Airway epithelial cell (primary cell): ENCODE data around the gene BCL2L12. TPM values are rescaled to one million over a fixed set of nuclear protein-coding genes. Genes with fewer than 3 reads are reported as not detected.

Experiments used
- total RNA-seq: library from RNA; depleted of rRNA; stranded (reverse); fragments of >200 nt; gene quantifications from 2 replicates; pipeline ENCODE4 v1.2.3, GENCODE V29; 2015

BCL2L12 gene
- 24.6 and 27.9 TPM in 2 replicates for total RNA-seq

GRCh38 chr19:49665351-49666119, at the start of gene BCL2L12, which contains the start of gene IRF3:
BCL2L12 (plus strand) TSS chr19:49665933; CDS start chr19:49666693, 760 bp downstream.
IRF3 (minus strand) TSS chr19:49665857; CDS start chr19:49664838, 1,019 bp downstream.

GRCh38 chr19:49640113-49640898, 25.4 kb upstream of the BCL2L12 start, which contains the start of gene RRAS:
RRAS (minus strand) TSS chr19:49640143; CDS start chr19:49640098, 45 bp downstream.

GRCh38 chr19:49641688-49642491, 23.8 kb upstream of the BCL2L12 start, which contains the start of gene SCAF1:
SCAF1 (plus strand) TSS chr19:49642209; CDS start chr19:49645027, 2,818 bp downstream.

GRCh38 chr19:49677231-49677900, 11.6 kb downstream of the BCL2L12 start, which contains the start of gene PRMT1:
PRMT1 (plus strand) TSS chr19:49677271; CDS start chr19:49677281, 10 bp downstream.

GRCh38 chr19:49689133-49690078, 23.7 kb downstream of the BCL2L12 start, which contains the start of gene ADM5:
ADM5 (plus strand) TSS chr19:49689594; CDS start chr19:49689838, 244 bp downstream.

GRCh38 chr19:49690656-49691242, 25.0 kb downstream of the BCL2L12 start, which contains the start of gene CPT1C:
CPT1C (plus strand) TSS chr19:49691116; CDS start chr19:49692253, 1,137 bp downstream.

Other genes starting within 250 kb of the BCL2L12 start
- not detected in 2 replicates for gene PTH2, start 242.5 kb upstream of the BCL2L12 start, total RNA-seq
- not detected in 2 replicates for gene GFY, start 240.5 kb upstream of the BCL2L12 start, total RNA-seq
- 0.14 TPM in 1 of 2 replicates, not detected in the other for gene SLC17A7, start 224.4 kb upstream of the BCL2L12 start, total RNA-seq
- gene PIH1D1, start 214.1 kb upstream of the BCL2L12 start, total RNA-seq = 96.7 and 106 TPM in 2 replicates
- gene ALDH16A1, start 212.7 kb upstream of the BCL2L12 start, total RNA-seq = 37.9 and 44.0 TPM in 2 replicates
- gene FLT3LG, start 191.7 kb upstream of the BCL2L12 start, total RNA-seq = 0.46 and 0.49 TPM in 2 replicates
- 3,198 and 3,252 TPM in 2 replicates for gene RPL13A, start 178.3 kb upstream of the BCL2L12 start, total RNA-seq
- gene RPS11, start 169.5 kb upstream of the BCL2L12 start, total RNA-seq = 4,387 and 4,926 TPM in 2 replicates
- 23.0 and 27.2 TPM in 2 replicates for gene FCGRT, start 153.3 kb upstream of the BCL2L12 start, total RNA-seq
- gene RCN3, start 137.9 kb upstream of the BCL2L12 start, total RNA-seq = 2.3 and 4.7 TPM in 2 replicates
- 57.1 and 61.2 TPM in 2 replicates for gene NOSIP, start 85.4 kb upstream of the BCL2L12 start, total RNA-seq
- gene PRRG2, start 84.6 kb upstream of the BCL2L12 start, total RNA-seq = 7.6 and 10.0 TPM in 2 replicates
- 7.2 and 10.9 TPM in 2 replicates for gene PRR12, start 74.8 kb upstream of the BCL2L12 start, total RNA-seq
- 33.0 and 49.2 TPM in 2 replicates for gene RRAS, start 25.8 kb upstream of the BCL2L12 start, total RNA-seq
- gene SCAF1, start 23.7 kb upstream of the BCL2L12 start, total RNA-seq = 37.4 and 48.1 TPM in 2 replicates
- 78.1 and 95.4 TPM in 2 replicates for gene IRF3, start 76 bp upstream of the BCL2L12 start, total RNA-seq
- gene PRMT1, start 11.3 kb downstream of the BCL2L12 start, total RNA-seq = 236 and 309 TPM in 2 replicates
- 2.0 and 2.1 TPM in 2 replicates for gene ADM5, start 23.7 kb downstream of the BCL2L12 start, total RNA-seq
- gene CPT1C, start 25.2 kb downstream of the BCL2L12 start, total RNA-seq = 0.33 and 2.1 TPM in 2 replicates
- gene TSKS, start 97.4 kb downstream of the BCL2L12 start, total RNA-seq = 0.19 TPM in 1 of 2 replicates, not detected in the other
- 130 and 131 TPM in 2 replicates for gene AP2A1, start 101.1 kb downstream of the BCL2L12 start, total RNA-seq
- 13.7 and 18.7 TPM in 2 replicates for gene FUZ, start 147.4 kb downstream of the BCL2L12 start, total RNA-seq
- 22.1 and 34.8 TPM in 2 replicates for gene MED25, start 152.4 kb downstream of the BCL2L12 start, total RNA-seq
- gene PTOV1, start 185.2 kb downstream of the BCL2L12 start, total RNA-seq = 66.8 and 71.9 TPM in 2 replicates
- gene PNKP, start 201.6 kb downstream of the BCL2L12 start, total RNA-seq = 57.2 and 59.7 TPM in 2 replicates
- gene AKT1S1, start 211.4 kb downstream of the BCL2L12 start, total RNA-seq = 26.8 and 40.6 TPM in 2 replicates
- gene TBC1D17, start 211.8 kb downstream of the BCL2L12 start, total RNA-seq = 13.0 and 15.0 TPM in 2 replicates
- gene IL4I1, start 231.0 kb downstream of the BCL2L12 start, total RNA-seq = not detected in 2 replicates